Measurements from ENCODE around the gene CAV2.

CAV2 gene

GRCh38 chr7:116495736-116496135 lies 3.8 kb upstream of the CAV2 start:
- DNase-seq (ENCODE audit: low read depth, low spot score), result no peak

GRCh38 chr7:116496653-116497052 lies 2.9 kb upstream of the CAV2 start:
- no peak for DNase-seq (ENCODE audit: low read depth, low spot score)

GRCh38 chr7:116497708-116498107 lies 1.8 kb upstream of the CAV2 start:
- DNase-seq (ENCODE audit: low read depth, low spot score), result no peak

GRCh38 chr7:116500078-116500853 lies 728 bp downstream of the CAV2 start:
- DNase-seq (ENCODE audit: low read depth, low spot score), result no peak

GRCh38 chr7:116501425-116502167 lies 2.1 kb downstream of the CAV2 start:
- DNase-seq (ENCODE audit: low read depth, low spot score), result no peak

GRCh38 chr7:116502201-116503096 lies 2.9 kb downstream of the CAV2 start:
- no peak for DNase-seq (ENCODE audit: low read depth, low spot score)

- no peak for DNase-seq (ENCODE audit: low read depth, low spot score)
Observed at GRCh38 chr7:116503835-116504234, 4.3 kb downstream of the CAV2 start.

- DNase-seq (ENCODE audit: low read depth, low spot score), result no peak
Observed at GRCh38 chr7:116505278-116505677, 5.7 kb downstream of the CAV2 start.

- DNase-seq (ENCODE audit: low read depth, low spot score), result no peak
Observed at GRCh38 chr7:116505823-116506222, 6.3 kb downstream of the CAV2 start.

- DNase-seq (ENCODE audit: low read depth, low spot score), result no peak
Observed at GRCh38 chr7:116509982-116510579, 10.5 kb downstream of the CAV2 start.

GRCh38 chr7:116510795-116511194 lies 11.3 kb downstream of the CAV2 start:
- DNase-seq (ENCODE audit: low read depth, low spot score), result no peak

GRCh38 chr7:116511552-116512519 lies 12.3 kb downstream of the CAV2 start:
- DNase-seq (ENCODE audit: low read depth, low spot score), result no peak

GRCh38 chr7:116512520-116513188 lies 13.1 kb downstream of the CAV2 start:
- DNase-seq (ENCODE audit: low read depth, low spot score), result no peak

GRCh38 chr7:116515584-116515983 lies 16.0 kb downstream of the CAV2 start:
- no peak for DNase-seq (ENCODE audit: low read depth, low spot score)

- DNase-seq (ENCODE audit: low read depth, low spot score), result no peak
Observed at GRCh38 chr7:116516324-116516723, 16.8 kb downstream of the CAV2 start.

GRCh38 chr7:116517626-116518025 lies 18.1 kb downstream of the CAV2 start:
- no peak for DNase-seq (ENCODE audit: low read depth, low spot score)

- no peak for DNase-seq (ENCODE audit: low read depth, low spot score)
Observed at GRCh38 chr7:116518961-116519360, 19.4 kb downstream of the CAV2 start.

- no peak for DNase-seq (ENCODE audit: low read depth, low spot score)
Observed at GRCh38 chr7:116521046-116521664, 21.6 kb downstream of the CAV2 start.

GRCh38 chr7:116522247-116522646 lies 22.7 kb downstream of the CAV2 start:
- DNase-seq (ENCODE audit: low read depth, low spot score), result no peak

GRCh38 chr7:116524221-116524608 lies 24.7 kb downstream of the CAV2 start:
- DNase-seq (ENCODE audit: low read depth, low spot score), result no peak

All from brain pericyte (primary cell).